AG09319 (cell line): ENCODE measurements around the gene KIF26A.
"Not testable (repeated sequence)": the region's sequence is repeated elsewhere in the genome, so short reads cannot be mapped to it uniquely, and the experiment has no call there.

Source experiments
- DNase-seq: peaks from one replicate; pipeline ENCODE4 v3.0.0-alpha.2; 2010; ENCODE audit warnings: low read depth; ENCODE audit errors: extremely low read depth
- TF ChIP-seq, protein P1 (sequence below): IDR thresholded peaks from 2 replicates; pipeline ENCODE4 v1.5.1; 2011; ENCODE audit warnings: low read depth, mild to moderate bottlenecking, inconsistent platforms, low read length, moderate library complexity

Gene KIF26A

DNA sequence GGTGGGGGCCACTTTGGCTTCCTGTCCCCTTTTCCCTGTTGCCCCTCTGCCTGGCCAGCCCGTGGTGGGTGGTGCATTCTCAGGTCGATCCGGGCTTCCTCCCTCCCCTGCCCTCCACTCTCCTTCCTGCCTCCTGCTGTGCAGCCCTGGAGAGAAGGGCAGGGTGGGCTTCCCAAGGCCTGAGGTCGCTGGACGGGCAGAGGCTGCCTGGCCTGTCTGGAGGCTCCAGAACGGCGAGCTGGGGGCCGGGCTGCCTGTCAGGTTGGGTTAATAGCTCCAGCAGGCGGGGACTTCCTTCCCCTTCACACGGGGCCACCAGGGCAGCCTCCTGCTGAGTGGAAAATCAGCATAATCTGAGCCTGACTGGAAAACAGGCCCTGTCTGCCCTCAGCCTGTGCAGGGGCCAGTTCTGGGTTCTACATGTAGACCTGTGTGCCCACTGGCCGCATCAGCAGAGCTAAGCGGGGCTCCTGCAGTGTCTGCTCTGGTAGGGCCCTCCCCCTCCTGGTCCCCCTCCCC lies 11.3 kb downstream of the KIF26A start:
- TF ChIP-seq, protein P1, sequence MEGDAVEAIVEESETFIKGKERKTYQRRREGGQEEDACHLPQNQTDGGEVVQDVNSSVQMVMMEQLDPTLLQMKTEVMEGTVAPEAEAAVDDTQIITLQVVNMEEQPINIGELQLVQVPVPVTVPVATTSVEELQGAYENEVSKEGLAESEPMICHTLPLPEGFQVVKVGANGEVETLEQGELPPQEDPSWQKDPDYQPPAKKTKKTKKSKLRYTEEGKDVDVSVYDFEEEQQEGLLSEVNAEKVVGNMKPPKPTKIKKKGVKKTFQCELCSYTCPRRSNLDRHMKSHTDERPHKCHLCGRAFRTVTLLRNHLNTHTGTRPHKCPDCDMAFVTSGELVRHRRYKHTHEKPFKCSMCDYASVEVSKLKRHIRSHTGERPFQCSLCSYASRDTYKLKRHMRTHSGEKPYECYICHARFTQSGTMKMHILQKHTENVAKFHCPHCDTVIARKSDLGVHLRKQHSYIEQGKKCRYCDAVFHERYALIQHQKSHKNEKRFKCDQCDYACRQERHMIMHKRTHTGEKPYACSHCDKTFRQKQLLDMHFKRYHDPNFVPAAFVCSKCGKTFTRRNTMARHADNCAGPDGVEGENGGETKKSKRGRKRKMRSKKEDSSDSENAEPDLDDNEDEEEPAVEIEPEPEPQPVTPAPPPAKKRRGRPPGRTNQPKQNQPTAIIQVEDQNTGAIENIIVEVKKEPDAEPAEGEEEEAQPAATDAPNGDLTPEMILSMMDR: no peak
- no peak for DNase-seq

GRCh38 chr14:104150136-104151025 lies 12.0 kb downstream of the KIF26A start:
- peak; percentile 23 for DNase-seq
- TF ChIP-seq, protein P1: peak; percentile 8

GRCh38 chr14:104151026-104151381 lies 12.6 kb downstream of the KIF26A start:
- TF ChIP-seq, protein P1: no peak
- no peak for DNase-seq

DNA sequence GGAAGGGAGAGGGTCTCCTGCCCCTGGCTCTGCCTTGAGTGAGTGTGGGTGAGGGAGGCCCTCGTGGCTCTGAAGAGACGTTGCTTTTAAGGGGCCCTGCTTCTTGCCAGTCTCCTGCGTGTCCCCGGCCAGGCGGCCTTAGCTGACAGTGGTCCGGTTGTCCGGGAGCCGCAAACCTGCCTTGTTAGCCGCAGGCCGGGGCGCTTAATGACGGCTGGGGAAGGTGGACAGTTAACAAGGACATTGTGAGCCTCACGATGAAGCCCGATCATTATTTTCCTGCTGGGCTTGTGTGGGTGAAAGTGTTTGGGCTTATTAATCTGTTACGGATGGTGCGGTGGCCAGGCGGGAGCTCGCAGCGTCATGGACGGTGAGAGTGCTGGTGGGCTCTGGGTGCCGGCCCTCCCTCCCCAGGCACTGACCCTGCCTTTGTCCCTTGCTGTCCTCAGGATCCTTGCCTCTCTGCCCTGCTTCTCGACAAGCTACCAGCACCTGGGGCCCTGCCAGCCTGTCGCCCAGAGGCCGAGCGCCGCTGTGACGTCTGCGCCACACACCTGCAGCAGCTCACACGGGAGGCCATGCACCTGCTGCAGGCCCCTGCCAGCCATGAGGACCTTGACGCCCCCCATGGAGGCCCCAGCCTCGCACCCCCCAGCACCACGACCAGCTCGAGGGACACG lies 13.3 kb downstream of the KIF26A start:
- DNase-seq: no peak
- TF ChIP-seq, protein P1: no peak

- TF ChIP-seq, protein P1: no peak
- no peak for DNase-seq
Measured at GRCh38 chr14:104152246-104152575, 13.8 kb downstream of the KIF26A start.

- TF ChIP-seq, protein P1: no peak
- no peak for DNase-seq
Measured at GRCh38 chr14:104152686-104153393, 14.5 kb downstream of the KIF26A start.

DNA sequence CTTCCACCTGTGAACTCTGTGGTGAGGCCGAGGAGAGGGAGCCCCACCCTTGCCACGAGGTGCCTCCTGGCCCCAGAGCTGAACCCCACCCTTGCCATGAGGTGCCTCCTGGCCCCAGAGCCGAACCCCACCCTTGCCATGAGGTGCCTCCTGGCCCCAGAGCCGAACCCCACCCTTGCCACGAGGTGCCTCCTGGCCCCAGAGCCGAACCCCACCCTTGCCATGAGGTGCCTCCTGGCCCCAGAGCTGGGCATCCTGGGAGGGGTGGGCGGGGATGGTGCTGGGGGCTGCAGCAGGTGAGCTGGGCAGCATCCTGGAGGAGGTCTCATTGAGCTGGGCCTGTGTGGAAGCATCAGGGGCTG lies 15.0 kb downstream of the KIF26A start:
- not testable (repeated sequence) for DNase-seq
